Measurements from ENCODE around the gene C20orf96.

The C20orf96 gene

GRCh38 chr20:325045-325888 lies 34.7 kb upstream of the C20orf96 start, which contains the start of gene SOX12:
TSS of gene SOX12 (plus strand) at chr20:325552. CDS start at chr20:325925, 373 bp downstream.
- H2AFZ ChIP-seq (ENCODE audit: low read length), result peak within 1 kb of the TSS; percentile 88
- H3K27me3 ChIP-seq (ENCODE audit: control insufficient read depth in 3 of 3, insufficient read depth in 3 of 3, low read depth in 1 of 3, low read length in 3 of 3), result no peaks in the 10 kb centered on the region
- H3K9ac ChIP-seq (ENCODE audit: low read depth, low read length, poor library complexity), result peak within 1 kb of the TSS; percentile 99
- peak within 1 kb of the TSS; percentile 100 for H3K14ac ChIP-seq (ENCODE audit: low read length)
- peak within 1 kb of the TSS; percentile 97 for H2BK15ac ChIP-seq (ENCODE audit: low read length)
- peaks cover 18 to 35% of the 10 kb centered on the region in 2 donors for H3K36me3 ChIP-seq (replicated peaks in 1 of 2; ENCODE audit: control insufficient read depth in 2 of 2, insufficient read depth in 2 of 2, low read length in 2 of 2)
- H3K4ac ChIP-seq (ENCODE audit: low read length), result peak within 1 kb of the TSS; percentile 98
- H2BK12ac ChIP-seq (ENCODE audit: low read length), result peak within 1 kb of the TSS; percentile 80
- peak within 1 kb of the TSS; percentile 99 for H3K18ac ChIP-seq (ENCODE audit: low read length)
- WGBS, 2 donors (ENCODE audit: extremely low coverage in 2 of 2, insufficient read length in 2 of 2, insufficient replicate concordance in 1 of 2), result no CpG with 5 or more reads among the region's 106 CpGs
- H4K8ac ChIP-seq (ENCODE audit: low read depth, low read length), result no peak within 1 kb of the TSS
- peak within 1 kb of the TSS; percentile 96 for H3K27ac ChIP-seq (replicated peaks; ENCODE audit: low read length)
- H3K79me1 ChIP-seq (ENCODE audit: low read depth, low read length), result peaks cover 7% of the 10 kb centered on the region
- peaks cover 23 to 31% of the 10 kb centered on the region in 2 donors for H3K4me1 ChIP-seq (ENCODE audit: control insufficient read depth in 2 of 2, insufficient read depth in 1 of 2, low read depth in 1 of 2, low read length in 2 of 2)
- H2BK5ac ChIP-seq (ENCODE audit: low read length), result peak within 1 kb of the TSS; percentile 98
- peak within 1 kb of the TSS; percentile 96 for H4K91ac ChIP-seq (ENCODE audit: low read depth, low read length, poor library complexity)
- H3K9me3 ChIP-seq (replicated peaks in 1 of 2; ENCODE audit: control insufficient read depth in 2 of 2, insufficient read depth in 1 of 2, low read depth in 1 of 2, low read length in 2 of 2), result peaks cover 0 to 4% of the 10 kb centered on the region in 2 donors
- H3K4me3 ChIP-seq (ENCODE audit: low read length in 2 of 2), result peak within 1 kb of the TSS; percentile 97 to 98
- peak within 1 kb of the TSS; percentile 100 for H2AK5ac ChIP-seq (ENCODE audit: low read depth, low read length)
- peak; percentile 97 for DNase-seq (ENCODE audit: low spot score)
- peak within 1 kb of the TSS; percentile 95 for H2BK120ac ChIP-seq (ENCODE audit: low read depth, low read length)
- peak within 1 kb of the TSS; percentile 98 for H3K23ac ChIP-seq (ENCODE audit: low read depth, low read length, poor library complexity)
- H3K4me2 ChIP-seq (ENCODE audit: insufficient read depth, low read length, poor library complexity, severe bottlenecking), result peak within 1 kb of the TSS; percentile 99

DNA sequence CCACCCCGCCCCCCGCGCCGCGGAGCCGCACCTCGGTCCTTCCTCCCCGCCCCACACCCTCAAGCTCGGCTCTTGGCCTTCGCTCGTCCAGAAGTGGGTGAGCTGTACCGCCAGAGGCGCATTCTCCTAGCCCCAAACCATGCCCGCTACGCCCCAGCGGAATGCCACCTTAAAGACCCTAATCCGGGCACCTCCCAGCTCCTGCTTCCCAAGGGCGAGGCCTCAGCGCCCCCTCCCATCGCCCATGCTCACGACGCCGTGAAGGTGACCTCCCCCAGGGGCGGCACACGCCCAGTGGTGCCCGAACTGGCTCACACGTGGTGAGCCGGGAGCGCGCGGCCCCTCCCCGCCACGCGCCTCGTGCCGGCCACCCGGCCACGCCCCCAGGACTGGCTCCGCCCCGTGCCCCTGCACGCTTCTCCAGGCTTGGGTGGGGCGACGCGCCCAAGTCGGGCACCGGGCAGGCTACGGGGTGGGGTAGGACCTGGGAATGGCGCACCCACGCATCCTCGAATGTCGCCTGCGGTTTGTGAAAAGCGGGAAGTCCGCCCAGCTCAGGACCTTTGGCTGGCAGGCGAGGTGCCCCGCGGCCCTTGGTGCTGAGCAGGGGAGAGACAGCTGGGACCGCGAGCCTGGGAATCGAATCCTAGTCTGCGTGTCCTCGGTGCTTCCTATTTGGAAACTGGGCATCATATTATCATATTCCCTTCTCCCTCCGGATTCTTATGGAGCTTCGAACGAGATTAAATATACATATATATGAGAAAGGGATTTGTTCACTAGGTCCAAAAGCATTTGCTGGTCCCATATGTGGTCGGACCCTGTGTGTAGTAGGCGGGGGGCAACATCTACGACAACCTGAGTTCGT lies 33.9 kb upstream of the C20orf96 start:
- Histone ChIP-seq H3K14ac (ENCODE audit: low read length) (no peak overlapping the region), H3K9ac (ENCODE audit: low read depth, low read length, poor library complexity) (peak overlapping the region; percentile 90), H4K8ac (ENCODE audit: low read depth, low read length) (no peak overlapping the region), H2AK5ac (ENCODE audit: low read depth, low read length) (no peak overlapping the region), H2BK5ac (ENCODE audit: low read length) (peak overlapping the region; percentile 84), H4K91ac (ENCODE audit: low read depth, low read length, poor library complexity) (no peak overlapping the region), H3K4ac (ENCODE audit: low read length) (no peak overlapping the region), H3K9me3 (replicated peaks in 1 of 2; ENCODE audit: control insufficient read depth in 2 of 2, insufficient read depth in 1 of 2, low read depth in 1 of 2, low read length in 2 of 2) (peaks cover 0 to 4% of the 10 kb centered on the region in 2 donors), H3K79me1 (ENCODE audit: low read depth, low read length) (peaks cover 7% of the 10 kb centered on the region), H3K27ac (replicated peaks; ENCODE audit: low read length) (peak overlapping the region; percentile 94), H3K4me1 (ENCODE audit: control insufficient read depth in 2 of 2, insufficient read depth in 1 of 2, low read depth in 1 of 2, low read length in 2 of 2) (peaks cover 14 to 22% of the 10 kb centered on the region in 2 donors), H3K23ac (ENCODE audit: low read depth, low read length, poor library complexity) (peak overlapping the region; percentile 94), H3K4me3 (ENCODE audit: low read length in 2 of 2) (peak overlapping the region; percentile 79 to 98), H2BK120ac (ENCODE audit: low read depth, low read length) (no peak overlapping the region), H3K27me3 (ENCODE audit: control insufficient read depth in 3 of 3, insufficient read depth in 3 of 3, low read depth in 1 of 3, low read length in 3 of 3) (no peaks in the 10 kb centered on the region), H2AFZ (ENCODE audit: low read length) (peak overlapping the region; percentile 88), H3K18ac (ENCODE audit: low read length) (peak overlapping the region; percentile 98), H3K4me2 (ENCODE audit: insufficient read depth, low read length, poor library complexity, severe bottlenecking) (peak overlapping the region; percentile 99), H2BK15ac (ENCODE audit: low read length) (peak overlapping the region; percentile 97), H3K36me3 (replicated peaks in 1 of 2; ENCODE audit: control insufficient read depth in 2 of 2, insufficient read depth in 2 of 2, low read length in 2 of 2) (peaks cover 17 to 32% of the 10 kb centered on the region in 2 donors), H2BK12ac (ENCODE audit: low read length) (no peak overlapping the region)
- DNase-seq (ENCODE audit: low spot score), result peak; percentile 90
- no CpG with 5 or more reads among the region's 69 CpGs for WGBS, 2 donors (ENCODE audit: extremely low coverage in 2 of 2, insufficient read length in 2 of 2, insufficient replicate concordance in 1 of 2)

DNA sequence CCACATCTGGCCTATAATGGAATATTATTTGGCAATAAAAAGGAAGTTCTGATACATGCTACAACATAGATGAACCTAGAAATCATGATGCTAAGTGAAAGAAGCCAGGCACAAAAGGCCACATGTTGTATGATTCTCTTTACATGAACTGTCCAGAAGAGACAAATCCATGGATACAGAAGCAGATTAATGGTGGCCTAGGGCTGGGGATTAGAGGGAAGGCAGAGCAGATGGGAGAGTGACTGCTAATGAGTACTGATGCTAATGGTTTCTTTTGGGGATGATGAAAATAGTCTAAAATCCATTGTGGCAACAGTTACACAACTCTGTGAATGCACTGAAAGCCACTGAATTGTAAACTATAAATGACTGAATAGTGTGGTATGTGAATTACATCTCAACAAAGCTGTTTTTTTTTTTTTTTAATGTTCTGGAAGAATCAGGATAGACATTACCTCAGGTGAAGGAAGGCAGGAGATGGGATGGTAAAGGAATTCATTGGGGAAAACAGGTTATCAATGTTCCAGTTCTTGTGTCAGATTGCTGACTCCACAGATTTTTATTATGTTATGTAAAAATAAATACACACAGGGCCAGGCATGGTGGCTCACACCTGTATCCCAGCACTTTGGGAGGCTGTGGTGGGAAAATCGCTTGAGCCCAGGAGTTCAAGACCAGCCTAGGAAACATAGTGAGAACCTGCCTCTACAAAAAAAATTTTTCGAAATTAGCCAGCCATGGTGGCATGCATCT lies 25.9 kb upstream of the C20orf96 start:
- no peak overlapping the region for H3K9ac ChIP-seq (ENCODE audit: low read depth, low read length, poor library complexity)
- H3K27ac ChIP-seq (replicated peaks; ENCODE audit: low read length), result no peak overlapping the region
- no peak overlapping the region for H2BK5ac ChIP-seq (ENCODE audit: low read length)
- no peak overlapping the region for H2BK120ac ChIP-seq (ENCODE audit: low read depth, low read length)
- no peak overlapping the region for H2AK5ac ChIP-seq (ENCODE audit: low read depth, low read length)
- H2AFZ ChIP-seq (ENCODE audit: low read length), result no peak overlapping the region
- no peak overlapping the region for H3K14ac ChIP-seq (ENCODE audit: low read length)
- H3K9me3 ChIP-seq (replicated peaks in 1 of 2; ENCODE audit: control insufficient read depth in 2 of 2, insufficient read depth in 1 of 2, low read depth in 1 of 2, low read length in 2 of 2), result peaks cover 0 to 4% of the 10 kb centered on the region in 2 donors
- H3K23ac ChIP-seq (ENCODE audit: low read depth, low read length, poor library complexity), result no peak overlapping the region
- WGBS, 2 donors (ENCODE audit: extremely low coverage in 2 of 2, insufficient read length in 2 of 2, insufficient replicate concordance in 1 of 2), result no CpG with 5 or more reads among the region's 2 CpGs
- no peak overlapping the region for H3K4me3 ChIP-seq (ENCODE audit: low read length in 2 of 2)
- H3K4me1 ChIP-seq (ENCODE audit: control insufficient read depth in 2 of 2, insufficient read depth in 1 of 2, low read depth in 1 of 2, low read length in 2 of 2), result no peaks in the 10 kb centered on the region
- H4K91ac ChIP-seq (ENCODE audit: low read depth, low read length, poor library complexity), result no peak overlapping the region
- peaks cover 3 to 11% of the 10 kb centered on the region in 2 donors for H3K36me3 ChIP-seq (replicated peaks in 1 of 2; ENCODE audit: control insufficient read depth in 2 of 2, insufficient read depth in 2 of 2, low read length in 2 of 2)
- no peak overlapping the region for H3K18ac ChIP-seq (ENCODE audit: low read length)
- H3K4ac ChIP-seq (ENCODE audit: low read length), result no peak overlapping the region
- H2BK12ac ChIP-seq (ENCODE audit: low read length), result no peak overlapping the region
- no peaks in the 10 kb centered on the region for H3K79me1 ChIP-seq (ENCODE audit: low read depth, low read length)
- no peaks in the 10 kb centered on the region for H3K27me3 ChIP-seq (ENCODE audit: control insufficient read depth in 3 of 3, insufficient read depth in 3 of 3, low read depth in 1 of 3, low read length in 3 of 3)
- H3K4me2 ChIP-seq (ENCODE audit: insufficient read depth, low read length, poor library complexity, severe bottlenecking), result no peak overlapping the region
- no peak for DNase-seq (ENCODE audit: low spot score)
- no peak overlapping the region for H2BK15ac ChIP-seq (ENCODE audit: low read length)
- H4K8ac ChIP-seq (ENCODE audit: low read depth, low read length), result no peak overlapping the region

All from neuronal stem cell (in vitro differentiated cells).